Measurements from ENCODE around the gene BTD. TPM values are rescaled to one million over a fixed set of nuclear protein-coding genes. Genes with fewer than 3 reads are reported as not detected.

BTD gene
- total and polyA plus RNA-seq, 9 donors: 19.8 to 44.1 (median 30.2) TPM

DNA sequence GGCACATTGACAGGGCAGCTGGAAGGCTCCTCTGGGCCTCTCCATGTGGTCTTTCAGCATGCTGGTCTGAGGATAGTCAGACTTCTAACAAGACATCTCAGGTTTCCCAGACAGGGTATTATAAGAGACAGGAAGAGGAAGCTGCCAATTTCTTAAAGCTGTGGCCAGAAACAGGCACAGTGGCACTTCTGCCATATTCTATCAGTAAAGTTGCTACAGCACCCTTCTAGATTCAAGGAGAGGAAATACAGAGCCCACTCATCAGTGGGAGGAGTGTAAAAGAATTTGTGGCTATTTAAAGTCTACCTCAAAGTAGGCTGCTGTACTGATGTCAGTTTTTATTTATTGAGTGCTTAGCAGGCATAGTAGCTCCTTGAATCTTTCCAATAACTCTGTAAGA, 55.5 kb downstream of the BTD start:
- DNase-seq: no peak
- intact Hi-C loops (cut with DNase I): no loop called here
- Histone ChIP-seq H3K27ac (no peak overlapping the region), H3K4me1 (ENCODE audit: insufficient read depth) (no peaks in the 10 kb centered on the region), H3K4me3 (no peak overlapping the region), H3K9me3 (peaks cover 0 to 4% of the 10 kb centered on the region in 2 donors), H3K27me3 (no peaks in the 10 kb centered on the region), H3K36me3 (no peaks in the 10 kb centered on the region)
- no peak for TF ChIP-seq POLR2A (IDR thresholded peaks at IDR 0.05)
- TF ChIP-seq, protein P1, sequence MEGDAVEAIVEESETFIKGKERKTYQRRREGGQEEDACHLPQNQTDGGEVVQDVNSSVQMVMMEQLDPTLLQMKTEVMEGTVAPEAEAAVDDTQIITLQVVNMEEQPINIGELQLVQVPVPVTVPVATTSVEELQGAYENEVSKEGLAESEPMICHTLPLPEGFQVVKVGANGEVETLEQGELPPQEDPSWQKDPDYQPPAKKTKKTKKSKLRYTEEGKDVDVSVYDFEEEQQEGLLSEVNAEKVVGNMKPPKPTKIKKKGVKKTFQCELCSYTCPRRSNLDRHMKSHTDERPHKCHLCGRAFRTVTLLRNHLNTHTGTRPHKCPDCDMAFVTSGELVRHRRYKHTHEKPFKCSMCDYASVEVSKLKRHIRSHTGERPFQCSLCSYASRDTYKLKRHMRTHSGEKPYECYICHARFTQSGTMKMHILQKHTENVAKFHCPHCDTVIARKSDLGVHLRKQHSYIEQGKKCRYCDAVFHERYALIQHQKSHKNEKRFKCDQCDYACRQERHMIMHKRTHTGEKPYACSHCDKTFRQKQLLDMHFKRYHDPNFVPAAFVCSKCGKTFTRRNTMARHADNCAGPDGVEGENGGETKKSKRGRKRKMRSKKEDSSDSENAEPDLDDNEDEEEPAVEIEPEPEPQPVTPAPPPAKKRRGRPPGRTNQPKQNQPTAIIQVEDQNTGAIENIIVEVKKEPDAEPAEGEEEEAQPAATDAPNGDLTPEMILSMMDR (IDR thresholded peaks at IDR 0.05): no peak
- TF ChIP-seq EP300 (IDR thresholded peaks at IDR 0.05): no peak

DNA sequence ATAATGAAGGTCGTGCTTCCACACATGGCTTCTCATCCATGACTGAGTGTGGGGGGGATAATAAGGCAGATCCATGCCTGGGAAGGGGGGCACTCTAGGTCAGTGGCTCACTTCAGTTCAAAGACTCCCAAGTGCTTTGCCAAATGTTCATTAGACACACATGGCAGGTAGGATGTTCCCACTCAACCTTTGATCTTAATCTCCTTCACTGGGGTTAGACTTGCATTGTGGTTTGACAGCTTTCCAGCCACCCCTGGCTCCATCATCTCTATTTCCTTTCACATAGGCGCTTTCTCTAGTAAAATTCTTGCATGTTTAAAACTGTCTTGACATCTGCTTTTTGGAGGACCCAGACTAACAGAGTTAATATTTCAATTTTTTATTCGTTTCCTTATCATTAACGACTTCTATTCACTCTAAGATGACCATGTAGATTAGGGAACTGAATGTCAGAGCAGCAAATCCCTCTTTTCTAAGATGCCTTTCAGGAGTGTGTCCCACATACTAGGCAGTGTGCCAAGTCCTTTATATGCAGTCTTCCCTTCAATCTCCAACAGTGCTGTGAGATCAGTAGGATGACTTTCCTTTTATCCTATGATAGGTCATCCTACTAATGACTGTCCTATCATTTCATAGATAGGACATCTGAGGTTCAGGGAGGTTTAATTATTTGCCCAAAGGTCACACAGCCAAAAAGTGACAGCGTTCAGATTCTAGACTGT, 57.9 kb downstream of the BTD start:
- Histone ChIP-seq H3K27me3 (no peaks in the 10 kb centered on the region), H3K9me3 (peaks cover 0 to 4% of the 10 kb centered on the region in 2 donors), H3K27ac (no peak overlapping the region), H3K36me3 (no peaks in the 10 kb centered on the region), H3K4me3 (no peak overlapping the region), H3K4me1 (ENCODE audit: insufficient read depth) (no peaks in the 10 kb centered on the region)
- intact Hi-C loops (cut with DNase I): no loop called here
- WGBS, 3 donors: 56 to 65% (median 65%) methylated on average over 5 of the region's 5 CpGs
- DNase-seq: no peak
- TF ChIP-seq EP300 (IDR thresholded peaks at IDR 0.05) (no peak), POLR2A (IDR thresholded peaks at IDR 0.05) (no peak)
- TF ChIP-seq, protein P1 (IDR thresholded peaks at IDR 0.05): no peak

DNA sequence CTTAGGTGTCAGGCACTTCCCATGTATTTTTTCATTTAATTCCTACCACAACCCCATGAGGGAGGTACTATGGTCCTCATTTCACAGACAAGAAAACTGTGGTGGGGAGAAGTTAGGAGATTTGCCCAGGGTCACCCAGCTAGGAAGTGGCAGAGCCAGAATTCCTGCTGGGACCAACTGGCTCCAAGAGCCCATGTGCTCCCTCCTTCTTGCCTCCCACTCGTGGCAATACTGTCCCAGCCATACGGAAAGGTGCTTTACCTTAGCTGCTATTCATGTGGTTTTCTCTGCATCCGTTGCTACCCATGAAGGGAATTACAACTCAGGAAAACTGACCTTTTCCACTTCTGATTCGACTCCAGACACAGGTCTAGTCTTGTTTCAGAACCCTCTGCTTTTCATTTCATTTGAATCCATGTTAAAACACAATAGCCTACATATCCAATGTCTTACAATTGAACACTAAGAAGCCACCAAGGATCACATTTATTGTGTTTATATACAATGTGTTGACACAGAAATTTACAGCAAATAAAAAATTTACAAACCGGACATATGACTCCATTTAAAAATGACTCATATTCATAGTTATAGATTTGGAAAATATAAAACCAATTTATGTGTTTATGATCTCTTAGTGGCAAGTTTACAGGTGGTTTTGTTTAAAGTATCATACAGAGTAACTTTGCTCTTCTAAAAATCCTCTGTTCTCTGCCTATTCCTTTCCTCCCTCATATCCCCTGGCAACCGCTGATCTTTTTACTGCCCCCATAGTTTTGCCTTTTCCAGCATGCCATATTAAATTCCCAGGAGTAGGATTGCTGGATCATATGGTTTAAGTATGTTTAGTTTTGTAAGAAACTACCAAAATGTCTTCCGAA, 58.8 kb downstream of the BTD start:
- WGBS, 3 donors: 81 to 87% (median 83%) methylated on average over 7 of the region's 7 CpGs
- Histone ChIP-seq H3K27ac (no peak overlapping the region), H3K4me3 (no peak overlapping the region), H3K9me3 (peaks cover 0 to 4% of the 10 kb centered on the region in 2 donors), H3K4me1 (ENCODE audit: insufficient read depth) (no peaks in the 10 kb centered on the region), H3K27me3 (no peaks in the 10 kb centered on the region), H3K36me3 (no peaks in the 10 kb centered on the region)
- no peak for DNase-seq
- intact Hi-C loops (cut with DNase I): no loop called here
- TF ChIP-seq, protein P1 (IDR thresholded peaks at IDR 0.05): no peak
- TF ChIP-seq EP300 (IDR thresholded peaks at IDR 0.05): no peak
- TF ChIP-seq POLR2A (IDR thresholded peaks at IDR 0.05): no peak

DNA sequence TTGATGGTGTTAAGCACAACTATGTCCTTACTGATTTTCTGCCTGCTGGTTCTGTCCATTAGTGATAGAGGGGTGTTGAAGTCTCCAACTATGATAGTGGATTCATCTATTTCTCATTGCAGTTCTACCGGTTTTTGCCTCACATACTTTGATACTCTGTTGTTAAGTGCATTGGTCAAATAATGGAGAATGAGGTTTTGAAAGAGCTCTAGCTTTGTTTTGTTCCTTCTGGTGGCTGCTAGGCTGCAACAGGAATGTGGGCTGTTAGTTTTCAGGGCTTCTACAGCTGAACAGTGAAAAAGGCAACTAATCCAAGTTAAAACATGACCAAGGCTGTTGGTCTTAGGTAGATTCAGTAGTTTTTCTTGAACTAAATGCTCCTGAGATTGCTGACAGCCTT, 62.6 kb downstream of the BTD start:
- 90 to 92% (median 91%) methylated on average over 1 of the region's 1 CpG for WGBS, 3 donors
- intact Hi-C loops (cut with DNase I): no loop called here
- no peaks in the 10 kb centered on the region for H3K9me3 ChIP-seq
- no peak for TF ChIP-seq EP300 (IDR thresholded peaks at IDR 0.05)
- TF ChIP-seq, protein P1 (IDR thresholded peaks at IDR 0.05): no peak
- no peak for TF ChIP-seq POLR2A (IDR thresholded peaks at IDR 0.05)
- H3K4me3 ChIP-seq: no peak overlapping the region
- H3K4me1 ChIP-seq (ENCODE audit: insufficient read depth): no peaks in the 10 kb centered on the region
- H3K27ac ChIP-seq: no peak overlapping the region
- H3K27me3 ChIP-seq: no peaks in the 10 kb centered on the region
- DNase-seq: no peak
- no peaks in the 10 kb centered on the region for H3K36me3 ChIP-seq

Data from ovary (tissue), 9 donors.